ENCODE data around the gene MAMSTR. TPM values are rescaled to one million over a fixed set of nuclear protein-coding genes. Genes with fewer than 3 reads are reported as not detected.

MAMSTR gene
- total and polyA plus RNA-seq, 10 of the 15 experiments (the other 5 are each of a cell fraction or from before 2014, with no cell fraction given) = 0.04 to 0.73 (median 0.31) TPM; not detected in 1

GRCh38 chr19:48713041-48713863 lies 6.3 kb downstream of the MAMSTR start:
- no peaks in the 10 kb centered on the region for H3K79me2 ChIP-seq (ENCODE audit: control insufficient read depth, insufficient read depth, low read length)
- H3K4me1 ChIP-seq (ENCODE audit: control insufficient read depth, insufficient read depth, low read length) = peaks cover 16% of the 10 kb centered on the region
- H3K27me3 ChIP-seq (replicated peaks in 1 of 2; ENCODE audit: control insufficient read depth in 2 of 2, insufficient read depth in 2 of 2, low read length in 1 of 2) = no peaks in the 10 kb centered on the region
- peak overlapping the region; percentile 74 for H3K9ac ChIP-seq (ENCODE audit: control insufficient read depth, insufficient read depth, low read length)
- no peak for ATAC-seq
- DNase-seq (ENCODE audit: low read depth, low spot score) = no peak
- SMC1A ChIA-PET (ENCODE audit: uncharacterized antibody, unreplicated experiment) = interaction anchor here (0.6 to 0.7 kb wide), 2 partner anchors 62 to 789 kb away, joined by 3 read pairs; no protein-coding TSS in a partner anchor
- H3K4me3 ChIP-seq = peak overlapping the region; percentile 79
- BruUV-seq (replicated peaks) = no TSS peak
- intact Hi-C loops (cut with micrococcal nuclease; ENCODE audit: unreplicated experiment) (no loop called here), in situ Hi-C loops (cut with MboI) (no loop called here)
- peak overlapping the region; percentile 11; the same call in 1 of the 2 replicates for H3K27ac ChIP-seq (ENCODE audit: control insufficient read depth, insufficient read depth)
- no peak for FAIRE-seq
- peak overlapping the region; percentile 94 for H2AFZ ChIP-seq (ENCODE audit: control insufficient read depth, low read depth, low read length)
- H4K20me1 ChIP-seq (ENCODE audit: control insufficient read depth, insufficient read depth) = no peaks in the 10 kb centered on the region
- POLR2A ChIA-PET = interaction anchor here (0.7 to 3.0 kb wide), 3 partner anchors 12 to 68 kb away, joined by 3 to 7 read pairs (median 4); no protein-coding TSS in a partner anchor
- 11% methylated on average over 21 of the region's 25 CpGs for WGBS (ENCODE audit: insufficient coverage, insufficient replicate concordance, low lambda C conversion rate, missing lambda C conversion rate)
- H3K36me3 ChIP-seq (ENCODE audit: control insufficient read depth in 2 of 2, insufficient read depth in 2 of 2, low read length in 1 of 2) = no peaks in the 10 kb centered on the region
- no peaks in the 10 kb centered on the region; the same call in 2 of the 3 replicates for H3K9me3 ChIP-seq (replicated peaks; ENCODE audit: control insufficient read depth, insufficient read depth, low read length)
- RAD21 ChIA-PET (ENCODE audit: unreplicated experiment) = interaction anchor here (0.5 to 1.4 kb wide), 3 partner anchors 14 to 404 kb away, joined by 3 to 4 read pairs (median 4); no protein-coding TSS in a partner anchor
- CTCF ChIA-PET = no interaction called here
- TF ChIP-seq CTCF (IDR thresholded peaks at IDR 0.05 in 2 of 3, conservative IDR thresholded peaks at IDR 0.05 in 1 of 3; ENCODE audit: control insufficient read depth in 2 of 3, extremely low read depth in 1 of 3, insufficient read depth in 1 of 3, low read depth in 3 of 3, low read length in 3 of 3) = peak in 2 of 3 experiments; percentile 14; a peak in 1 of 6 replicates
- TF ChIP-seq SREBF2 (IDR thresholded peaks at IDR 0.05; ENCODE audit: low read length) = no peak
- no peak for TF ChIP-seq CREM (IDR thresholded peaks at IDR 0.05; ENCODE audit: low read depth)
- peak overlapping the region; percentile 94 for H3K4me2 ChIP-seq (ENCODE audit: control insufficient read depth, insufficient read depth)
